ENCODE results near the gene IL6R.

DNA sequence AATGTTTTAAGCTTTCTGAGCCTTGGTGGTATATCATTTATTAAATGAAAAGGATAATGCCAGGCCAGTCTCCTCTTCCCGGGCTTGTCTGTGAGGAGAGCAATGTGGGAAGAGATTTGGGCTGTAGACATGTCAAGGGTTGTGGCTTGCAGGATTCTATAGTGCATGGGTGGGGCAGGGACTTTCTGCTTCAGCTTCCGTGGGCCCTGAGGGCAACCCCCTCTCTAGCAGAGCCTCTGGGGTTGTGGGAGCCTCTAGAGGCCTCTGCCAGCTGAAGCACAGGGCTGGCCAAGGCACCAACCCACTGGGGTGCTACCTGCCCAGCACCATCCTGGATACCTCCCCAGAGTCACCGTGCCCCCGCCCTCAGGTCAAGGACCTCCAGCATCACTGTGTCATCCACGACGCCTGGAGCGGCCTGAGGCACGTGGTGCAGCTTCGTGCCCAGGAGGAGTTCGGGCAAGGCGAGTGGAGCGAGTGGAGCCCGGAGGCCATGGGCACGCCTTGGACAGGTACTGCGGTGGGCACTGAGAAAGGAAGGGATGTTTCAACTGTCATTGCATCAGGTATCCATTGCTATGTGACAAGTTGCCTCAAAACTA is 30.6 kb downstream of the IL6R start:
- TF ChIP-seq, protein P1, sequence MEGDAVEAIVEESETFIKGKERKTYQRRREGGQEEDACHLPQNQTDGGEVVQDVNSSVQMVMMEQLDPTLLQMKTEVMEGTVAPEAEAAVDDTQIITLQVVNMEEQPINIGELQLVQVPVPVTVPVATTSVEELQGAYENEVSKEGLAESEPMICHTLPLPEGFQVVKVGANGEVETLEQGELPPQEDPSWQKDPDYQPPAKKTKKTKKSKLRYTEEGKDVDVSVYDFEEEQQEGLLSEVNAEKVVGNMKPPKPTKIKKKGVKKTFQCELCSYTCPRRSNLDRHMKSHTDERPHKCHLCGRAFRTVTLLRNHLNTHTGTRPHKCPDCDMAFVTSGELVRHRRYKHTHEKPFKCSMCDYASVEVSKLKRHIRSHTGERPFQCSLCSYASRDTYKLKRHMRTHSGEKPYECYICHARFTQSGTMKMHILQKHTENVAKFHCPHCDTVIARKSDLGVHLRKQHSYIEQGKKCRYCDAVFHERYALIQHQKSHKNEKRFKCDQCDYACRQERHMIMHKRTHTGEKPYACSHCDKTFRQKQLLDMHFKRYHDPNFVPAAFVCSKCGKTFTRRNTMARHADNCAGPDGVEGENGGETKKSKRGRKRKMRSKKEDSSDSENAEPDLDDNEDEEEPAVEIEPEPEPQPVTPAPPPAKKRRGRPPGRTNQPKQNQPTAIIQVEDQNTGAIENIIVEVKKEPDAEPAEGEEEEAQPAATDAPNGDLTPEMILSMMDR (IDR thresholded peaks at IDR 0.05; ENCODE audit: insufficient read depth, low read length), result no peak
- no peak for TF ChIP-seq POLR2AphosphoS5 (IDR thresholded peaks at IDR 0.05; ENCODE audit: low read depth)
- TF ChIP-seq GABPA (IDR thresholded peaks at IDR 0.05; ENCODE audit: low read depth), result no peak
- TF ChIP-seq SPI1 (IDR thresholded peaks at IDR 0.05; ENCODE audit: borderline replicate concordance, low read depth), result no peak
